GM12801 (cell line): ENCODE measurements around the gene GRID2.

Source experiments
- TF ChIP-seq, protein P1 (sequence below): IDR thresholded peaks from one replicate; pipeline ENCODE4 v1.5.1; 2011; ENCODE audit warnings: control low read depth; ENCODE audit not compliant: insufficient read length; ENCODE audit errors: extremely low read depth

The GRID2 gene

GRCh38 chr4:92399032-92399431 is 95.3 kb downstream of the GRID2 start:
- TF ChIP-seq, protein P1, sequence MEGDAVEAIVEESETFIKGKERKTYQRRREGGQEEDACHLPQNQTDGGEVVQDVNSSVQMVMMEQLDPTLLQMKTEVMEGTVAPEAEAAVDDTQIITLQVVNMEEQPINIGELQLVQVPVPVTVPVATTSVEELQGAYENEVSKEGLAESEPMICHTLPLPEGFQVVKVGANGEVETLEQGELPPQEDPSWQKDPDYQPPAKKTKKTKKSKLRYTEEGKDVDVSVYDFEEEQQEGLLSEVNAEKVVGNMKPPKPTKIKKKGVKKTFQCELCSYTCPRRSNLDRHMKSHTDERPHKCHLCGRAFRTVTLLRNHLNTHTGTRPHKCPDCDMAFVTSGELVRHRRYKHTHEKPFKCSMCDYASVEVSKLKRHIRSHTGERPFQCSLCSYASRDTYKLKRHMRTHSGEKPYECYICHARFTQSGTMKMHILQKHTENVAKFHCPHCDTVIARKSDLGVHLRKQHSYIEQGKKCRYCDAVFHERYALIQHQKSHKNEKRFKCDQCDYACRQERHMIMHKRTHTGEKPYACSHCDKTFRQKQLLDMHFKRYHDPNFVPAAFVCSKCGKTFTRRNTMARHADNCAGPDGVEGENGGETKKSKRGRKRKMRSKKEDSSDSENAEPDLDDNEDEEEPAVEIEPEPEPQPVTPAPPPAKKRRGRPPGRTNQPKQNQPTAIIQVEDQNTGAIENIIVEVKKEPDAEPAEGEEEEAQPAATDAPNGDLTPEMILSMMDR, result no peak

DNA sequence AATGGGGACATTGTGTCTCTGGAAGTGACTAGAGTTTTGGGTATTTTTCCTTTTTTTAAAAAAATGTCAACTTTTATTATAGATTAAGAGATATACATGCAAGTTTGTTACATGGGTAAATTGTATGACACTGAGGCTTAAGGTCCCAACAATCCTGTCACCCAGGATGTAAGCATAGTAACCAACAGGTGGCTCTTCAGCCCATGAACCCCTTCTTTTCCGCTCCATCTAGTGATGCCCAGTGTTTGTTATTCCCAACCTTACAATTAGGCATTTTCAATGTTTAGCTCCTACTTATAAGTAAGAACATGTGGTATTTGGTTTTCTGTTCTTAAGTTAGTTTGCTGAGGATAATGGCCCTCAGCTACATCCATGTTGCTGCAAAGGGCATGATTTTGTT is 102.7 kb downstream of the GRID2 start:
- TF ChIP-seq, protein P1, result no peak

DNA sequence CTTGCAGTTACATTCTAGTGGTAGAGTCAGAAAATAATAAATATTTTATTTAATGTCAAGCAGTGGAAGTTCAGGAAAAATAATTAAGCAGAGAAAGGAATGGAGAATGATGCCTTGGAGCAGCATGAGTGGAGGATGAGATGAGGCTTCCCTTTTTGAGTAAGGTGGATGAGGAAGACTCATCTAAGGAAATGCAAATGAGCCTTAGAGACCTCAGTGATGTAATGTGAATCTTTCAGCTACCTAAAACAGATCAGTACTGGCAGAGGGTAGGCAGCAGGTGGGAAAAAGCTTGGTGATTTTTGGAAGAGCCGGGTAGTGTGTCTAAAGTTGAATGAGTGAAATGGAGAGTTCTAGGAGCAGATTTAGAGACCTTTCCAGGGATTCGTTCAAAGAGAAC is 118.2 kb downstream of the GRID2 start:
- TF ChIP-seq, protein P1, result no peak

DNA sequence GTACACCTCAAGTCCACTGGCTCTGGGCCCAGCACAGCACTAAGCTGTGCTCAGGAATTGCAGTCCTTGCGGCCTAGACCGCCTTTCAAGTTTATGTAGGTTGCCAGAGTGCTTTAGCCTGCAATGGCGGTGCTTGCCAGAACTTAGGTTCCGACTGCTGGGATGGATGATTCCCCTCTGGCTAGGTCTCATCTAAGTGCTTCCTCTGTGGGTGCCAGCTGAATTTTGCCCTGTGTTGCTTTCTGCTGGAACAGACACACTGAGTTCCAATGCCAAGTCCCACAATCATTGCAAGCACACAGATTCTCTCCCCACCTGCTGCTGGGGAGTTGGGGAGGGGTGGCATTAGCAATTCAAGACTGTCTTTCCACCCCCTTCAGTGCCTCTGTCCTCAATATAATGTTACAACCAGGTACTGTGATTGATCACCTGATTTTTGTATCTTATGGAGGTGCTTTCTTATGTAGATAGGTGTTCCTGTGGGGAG is 129.5 kb downstream of the GRID2 start:
- TF ChIP-seq, protein P1, result no peak

GRCh38 chr4:92445127-92445526 is 141.4 kb downstream of the GRID2 start:
- TF ChIP-seq, protein P1, result no peak

- TF ChIP-seq, protein P1, result no peak
These were observed 143.6 kb downstream of the GRID2 start for GRCh38 chr4:92447255-92447905.

DNA sequence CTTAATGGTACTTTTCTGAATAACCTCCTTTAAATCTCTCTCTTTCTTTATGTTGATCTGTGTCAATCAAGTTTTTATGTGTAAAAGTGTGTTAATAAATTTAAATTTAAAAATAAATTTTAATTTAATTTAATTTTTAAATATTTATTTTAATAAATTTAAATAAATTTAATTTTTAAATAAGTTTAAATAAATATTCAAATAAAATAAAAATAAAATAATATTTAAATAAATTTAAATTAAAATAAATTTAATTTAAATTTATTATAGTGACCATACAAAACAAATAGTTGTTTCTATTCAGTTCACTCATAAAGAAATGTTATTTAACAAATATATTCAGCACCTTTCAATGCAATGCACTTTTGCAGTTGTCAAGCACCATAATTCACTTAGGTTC is 146.9 kb downstream of the GRID2 start:
- TF ChIP-seq, protein P1, result no peak
